Measurements from ENCODE around the gene ALB. TPM values are rescaled to one million over a fixed set of nuclear protein-coding genes. Genes with fewer than 3 reads are reported as not detected.

The ALB gene
- total RNA-seq, 1 experiment from 2014 or later = not detected

GRCh38 chr4:73432169-73433000 lies 28.3 kb downstream of the ALB start:
- peaks cover under 1% of the 10 kb centered on the region for H3K27me3 Mint-ChIP-seq (ENCODE audit: unreplicated experiment)
- no peak overlapping the region for H3K27ac Mint-ChIP-seq (ENCODE audit: unreplicated experiment)
- BruUV-seq (replicated peaks) = no TSS peak
- TF ChIP-seq CTCF (IDR thresholded peaks at IDR 0.05; ENCODE audit: unreplicated experiment) = no peak
- no peak overlapping the region for H3K4me3 Mint-ChIP-seq (ENCODE audit: low read depth, unreplicated experiment)
- intact Hi-C loops (cut with micrococcal nuclease; ENCODE audit: unreplicated experiment) = no loop called here
- H3K36me3 Mint-ChIP-seq (ENCODE audit: insufficient read depth, unreplicated experiment) = no peaks in the 10 kb centered on the region
- peaks cover 14% of the 10 kb centered on the region for H3K4me1 Mint-ChIP-seq (ENCODE audit: low read depth, unreplicated experiment)
- CTCF ChIA-PET = no interaction called here
- no peak for DNase-seq
- H3K9me3 Mint-ChIP-seq (ENCODE audit: low read depth, unreplicated experiment) = no peaks in the 10 kb centered on the region

- CTCF ChIA-PET = no interaction called here
- no peak for TF ChIP-seq CTCF (IDR thresholded peaks at IDR 0.05; ENCODE audit: unreplicated experiment)
Measured at GRCh38 chr4:73433140-73433539, 29.1 kb downstream of the ALB start.

GRCh38 chr4:73434311-73434710 lies 30.2 kb downstream of the ALB start:
- DNase-seq = no peak
- CTCF ChIA-PET = no interaction called here
- Mint-ChIP-seq H3K4me1 (ENCODE audit: low read depth, unreplicated experiment) (peaks cover 14% of the 10 kb centered on the region), H3K27me3 (ENCODE audit: unreplicated experiment) (no peaks in the 10 kb centered on the region), H3K27ac (ENCODE audit: unreplicated experiment) (no peak overlapping the region), H3K36me3 (ENCODE audit: insufficient read depth, unreplicated experiment) (no peaks in the 10 kb centered on the region), H3K4me3 (ENCODE audit: low read depth, unreplicated experiment) (no peak overlapping the region), H3K9me3 (ENCODE audit: low read depth, unreplicated experiment) (no peaks in the 10 kb centered on the region)
- intact Hi-C loops (cut with micrococcal nuclease; ENCODE audit: unreplicated experiment) = no loop called here
- no TSS peak for BruUV-seq (replicated peaks)
- TF ChIP-seq CTCF (IDR thresholded peaks at IDR 0.05; ENCODE audit: unreplicated experiment) = peak; percentile 19

More at GRCh38 chr4:73433140-73433539, 29.1 kb downstream of the ALB start:
- Mint-ChIP-seq H3K4me1 (ENCODE audit: low read depth, unreplicated experiment) (peaks cover 14% of the 10 kb centered on the region), H3K36me3 (ENCODE audit: insufficient read depth, unreplicated experiment) (no peaks in the 10 kb centered on the region), H3K27ac (ENCODE audit: unreplicated experiment) (no peak overlapping the region), H3K4me3 (ENCODE audit: low read depth, unreplicated experiment) (no peak overlapping the region), H3K9me3 (ENCODE audit: low read depth, unreplicated experiment) (no peaks in the 10 kb centered on the region), H3K27me3 (ENCODE audit: unreplicated experiment) (no peaks in the 10 kb centered on the region)
- no peak for DNase-seq
- intact Hi-C loops (cut with micrococcal nuclease; ENCODE audit: unreplicated experiment) = no loop called here
- BruUV-seq (replicated peaks) = no TSS peak

GRCh38 chr4:73435984-73436383 lies 31.9 kb downstream of the ALB start, which contains the start of gene AFP:
Gene AFP, plus strand, starts transcription at chr4:73436221. Its CDS starts 42 bp downstream, at chr4:73436263.
- Mint-ChIP-seq H3K9me3 (ENCODE audit: low read depth, unreplicated experiment) (no peaks in the 10 kb centered on the region), H3K36me3 (ENCODE audit: insufficient read depth, unreplicated experiment) (no peaks in the 10 kb centered on the region), H3K27ac (ENCODE audit: unreplicated experiment) (no peak within 1 kb of the TSS), H3K27me3 (ENCODE audit: unreplicated experiment) (no peaks in the 10 kb centered on the region), H3K4me3 (ENCODE audit: low read depth, unreplicated experiment) (no peak within 1 kb of the TSS), H3K4me1 (ENCODE audit: low read depth, unreplicated experiment) (peaks cover 14% of the 10 kb centered on the region)
- intact Hi-C loops (cut with micrococcal nuclease; ENCODE audit: unreplicated experiment) = no loop called here
- DNase-seq = no peak
- CTCF ChIA-PET = no interaction called here
- TF ChIP-seq CTCF (IDR thresholded peaks at IDR 0.05; ENCODE audit: unreplicated experiment) = no peak
- no TSS peak for BruUV-seq (replicated peaks)

Data from Calu3 (cell line).